A549 (cell line): ENCODE results near the gene KCNH3.

Experiments used
- BHLHE40 ChIP-seq: IDR thresholded peaks from 2 replicates; pipeline ENCODE4 v1.6.1; 2012; ENCODE audit warnings: low read depth, low read length, inconsistent platforms
- EP300 ChIP-seq, 2 experiments: fragments of >200 bp; sonication (Bioruptor Twin); formaldehyde crosslinking; IDR thresholded peaks; 2 replicates in 1 of 2; 3 replicates in 1 of 2; pipeline ENCODE4 v1.6.1; 2016 to 2017
- KDM1A ChIP-seq: fragments of 200-600 bp; sonication (generic); IDR thresholded peaks from 2 replicates; pipeline ENCODE4 v1.6.1; 2016; ENCODE audit warnings: low read depth, mild to moderate bottlenecking
- MAFK ChIP-seq: fragments of 450-650 bp; IDR thresholded peaks from 2 replicates; pipeline ENCODE4 v1.6.1; 2014; ENCODE audit not compliant: partially characterized antibody
- MYC ChIP-seq: IDR thresholded peaks from 2 replicates; pipeline ENCODE4 v1.6.1; 2012; ENCODE audit warnings: mild to moderate bottlenecking, inconsistent platforms, low read length, improper control_type of control experiment, borderline replicate concordance
- NR3C1 ChIP-seq: fragments of >200 bp; sonication (Bioruptor Twin); formaldehyde crosslinking; IDR thresholded peaks from 3 replicates; pipeline ENCODE4 v1.6.1; 2017
- POLR2A ChIP-seq: IDR thresholded peaks from 2 replicates; pipeline ENCODE4 v1.6.1; 2012; ENCODE audit warnings: mild to moderate bottlenecking, low read length
- RAD21 ChIP-seq, 2 experiments: fragments of >200 bp in 1 of 2; sonication (Bioruptor Twin) in 1 of 2; formaldehyde crosslinking in 1 of 2; IDR thresholded peaks in 1 of 2; conservative IDR thresholded peaks in 1 of 2; 2 replicates in 1 of 2; 3 replicates in 1 of 2; pipeline ENCODE4 v1.6.1; 2012 to 2018; ENCODE audit warnings: inconsistent platforms in 1 of 2
- SMC3 ChIP-seq: fragments of >200 bp; sonication (Bioruptor Twin); formaldehyde crosslinking; IDR thresholded peaks from 3 replicates; pipeline ENCODE4 v1.6.1; 2018; ENCODE audit warnings: inconsistent platforms
- TF ChIP-seq, protein P1 (sequence below): fragments of >200 bp; sonication (Bioruptor Twin); formaldehyde crosslinking; IDR thresholded peaks from 3 replicates; pipeline ENCODE4 v1.5.1; 2016
- TF ChIP-seq, protein P2 (sequence below): fragments of 200-600 bp; sonication (generic); IDR thresholded peaks from 2 replicates; pipeline ENCODE4 v1.6.1; 2016; ENCODE audit warnings: antibody characterized with exemption, mild to moderate bottlenecking, moderate library complexity
- TF ChIP-seq, protein P3 (sequence below): IDR thresholded peaks from 2 replicates; pipeline ENCODE4 v1.6.1; 2012
- TF ChIP-seq, protein P4 (sequence below): fragments of 450-650 bp; IDR thresholded peaks from 2 replicates; pipeline ENCODE4 v1.6.1; 2014; ENCODE audit warnings: antibody characterized with exemption

DNA sequence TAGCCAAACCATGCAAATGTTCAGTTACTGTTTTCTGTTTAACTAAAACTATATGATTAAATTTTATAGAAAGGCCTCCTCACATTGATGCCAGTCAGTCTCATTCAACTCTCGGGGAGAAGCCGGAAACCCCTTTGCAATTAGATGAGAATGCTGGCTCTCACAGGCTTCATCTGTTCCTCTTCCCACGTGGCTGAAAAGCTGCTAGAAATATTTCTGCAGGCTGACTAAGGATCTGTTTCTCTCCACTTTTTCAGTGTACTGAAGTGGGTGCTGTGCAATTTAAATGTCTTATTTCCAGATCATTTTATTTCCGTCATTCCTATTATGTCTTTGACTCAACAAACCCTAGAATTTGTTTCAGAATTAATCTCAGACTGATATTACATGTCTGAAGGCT lies 17.4 kb upstream of the KCNH3 start:
- TF ChIP-seq SMC3 (no peak), NR3C1 (no peak), KDM1A (no peak), EP300 (IDR thresholded peaks at IDR 0.05) (no peak), POLR2A (no peak), MAFK (no peak), RAD21 (conservative IDR thresholded peaks at IDR 0.05 in 1 of 2, IDR thresholded peaks at IDR 0.05 in 1 of 2) (no peak), MYC (no peak), BHLHE40 (no peak)
- TF ChIP-seq, protein P1, sequence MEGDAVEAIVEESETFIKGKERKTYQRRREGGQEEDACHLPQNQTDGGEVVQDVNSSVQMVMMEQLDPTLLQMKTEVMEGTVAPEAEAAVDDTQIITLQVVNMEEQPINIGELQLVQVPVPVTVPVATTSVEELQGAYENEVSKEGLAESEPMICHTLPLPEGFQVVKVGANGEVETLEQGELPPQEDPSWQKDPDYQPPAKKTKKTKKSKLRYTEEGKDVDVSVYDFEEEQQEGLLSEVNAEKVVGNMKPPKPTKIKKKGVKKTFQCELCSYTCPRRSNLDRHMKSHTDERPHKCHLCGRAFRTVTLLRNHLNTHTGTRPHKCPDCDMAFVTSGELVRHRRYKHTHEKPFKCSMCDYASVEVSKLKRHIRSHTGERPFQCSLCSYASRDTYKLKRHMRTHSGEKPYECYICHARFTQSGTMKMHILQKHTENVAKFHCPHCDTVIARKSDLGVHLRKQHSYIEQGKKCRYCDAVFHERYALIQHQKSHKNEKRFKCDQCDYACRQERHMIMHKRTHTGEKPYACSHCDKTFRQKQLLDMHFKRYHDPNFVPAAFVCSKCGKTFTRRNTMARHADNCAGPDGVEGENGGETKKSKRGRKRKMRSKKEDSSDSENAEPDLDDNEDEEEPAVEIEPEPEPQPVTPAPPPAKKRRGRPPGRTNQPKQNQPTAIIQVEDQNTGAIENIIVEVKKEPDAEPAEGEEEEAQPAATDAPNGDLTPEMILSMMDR: no peak
- TF ChIP-seq, protein P2, sequence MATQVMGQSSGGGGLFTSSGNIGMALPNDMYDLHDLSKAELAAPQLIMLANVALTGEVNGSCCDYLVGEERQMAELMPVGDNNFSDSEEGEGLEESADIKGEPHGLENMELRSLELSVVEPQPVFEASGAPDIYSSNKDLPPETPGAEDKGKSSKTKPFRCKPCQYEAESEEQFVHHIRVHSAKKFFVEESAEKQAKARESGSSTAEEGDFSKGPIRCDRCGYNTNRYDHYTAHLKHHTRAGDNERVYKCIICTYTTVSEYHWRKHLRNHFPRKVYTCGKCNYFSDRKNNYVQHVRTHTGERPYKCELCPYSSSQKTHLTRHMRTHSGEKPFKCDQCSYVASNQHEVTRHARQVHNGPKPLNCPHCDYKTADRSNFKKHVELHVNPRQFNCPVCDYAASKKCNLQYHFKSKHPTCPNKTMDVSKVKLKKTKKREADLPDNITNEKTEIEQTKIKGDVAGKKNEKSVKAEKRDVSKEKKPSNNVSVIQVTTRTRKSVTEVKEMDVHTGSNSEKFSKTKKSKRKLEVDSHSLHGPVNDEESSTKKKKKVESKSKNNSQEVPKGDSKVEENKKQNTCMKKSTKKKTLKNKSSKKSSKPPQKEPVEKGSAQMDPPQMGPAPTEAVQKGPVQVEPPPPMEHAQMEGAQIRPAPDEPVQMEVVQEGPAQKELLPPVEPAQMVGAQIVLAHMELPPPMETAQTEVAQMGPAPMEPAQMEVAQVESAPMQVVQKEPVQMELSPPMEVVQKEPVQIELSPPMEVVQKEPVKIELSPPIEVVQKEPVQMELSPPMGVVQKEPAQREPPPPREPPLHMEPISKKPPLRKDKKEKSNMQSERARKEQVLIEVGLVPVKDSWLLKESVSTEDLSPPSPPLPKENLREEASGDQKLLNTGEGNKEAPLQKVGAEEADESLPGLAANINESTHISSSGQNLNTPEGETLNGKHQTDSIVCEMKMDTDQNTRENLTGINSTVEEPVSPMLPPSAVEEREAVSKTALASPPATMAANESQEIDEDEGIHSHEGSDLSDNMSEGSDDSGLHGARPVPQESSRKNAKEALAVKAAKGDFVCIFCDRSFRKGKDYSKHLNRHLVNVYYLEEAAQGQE: no peak
- TF ChIP-seq, protein P3, sequence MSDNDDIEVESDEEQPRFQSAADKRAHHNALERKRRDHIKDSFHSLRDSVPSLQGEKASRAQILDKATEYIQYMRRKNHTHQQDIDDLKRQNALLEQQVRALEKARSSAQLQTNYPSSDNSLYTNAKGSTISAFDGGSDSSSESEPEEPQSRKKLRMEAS: no peak
- TF ChIP-seq, protein P4, sequence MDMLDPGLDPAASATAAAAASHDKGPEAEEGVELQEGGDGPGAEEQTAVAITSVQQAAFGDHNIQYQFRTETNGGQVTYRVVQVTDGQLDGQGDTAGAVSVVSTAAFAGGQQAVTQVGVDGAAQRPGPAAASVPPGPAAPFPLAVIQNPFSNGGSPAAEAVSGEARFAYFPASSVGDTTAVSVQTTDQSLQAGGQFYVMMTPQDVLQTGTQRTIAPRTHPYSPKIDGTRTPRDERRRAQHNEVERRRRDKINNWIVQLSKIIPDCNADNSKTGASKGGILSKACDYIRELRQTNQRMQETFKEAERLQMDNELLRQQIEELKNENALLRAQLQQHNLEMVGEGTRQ: no peak
